Naive thymus-derived CD4-positive, alpha-beta T cell (primary cell): ENCODE data around the gene LYPD8. TPM values are rescaled to one million over a fixed set of nuclear protein-coding genes. Genes with fewer than 3 reads are reported as not detected.

Experiments
- ATAC-seq: fragments of 150-1000 bp; cut with Tn5 transposase; 2 replicates; pipeline ENCODE4 v1.10.0; 2021; ENCODE audit warnings: mild to moderate bottlenecking, moderate library complexity
- CTCF ChIA-PET: fragments of 350-600 bp; sonication (Branson Sonifier 250); formaldehyde crosslinking; loops from one replicate; lab custom pipeline; 2021; ENCODE audit warnings: antibody characterized with exemption; lab: Charles Lee
- POLR2A ChIA-PET: fragments of 350-600 bp; sonication (Branson Sonifier 250); formaldehyde crosslinking; loops from one replicate; lab custom pipeline; 2021; ENCODE audit warnings: antibody characterized with exemption, inconsistent platforms; lab: Charles Lee
- DNase-seq, 9 donors: peaks; one replicate each; pipeline versions ENCODE4 v3.0.0 to v3.0.0-alpha.2; 2020 to 2022; ENCODE audit warnings: mixed read lengths in 1 of 9
- H3K27ac ChIP-seq: one replicate; pipeline ENCODE4 v1.7.0; 2013; ENCODE audit warnings: mild to moderate bottlenecking, low read depth, low read length, moderate library complexity
- H3K27me3 ChIP-seq, 2 donors: one replicate each; pipeline ENCODE4 v1.7.0; 2013; ENCODE audit warnings: low read length in 2 of 2, mild to moderate bottlenecking in 2 of 2, moderate library complexity in 2 of 2; ENCODE audit not compliant: control insufficient read depth in 2 of 2, insufficient read depth in 2 of 2
- H3K36me3 ChIP-seq, 3 experiments: 1 replicate in 2 of 3; 2 replicates in 1 of 3; pipeline ENCODE4 v1.7.0; 2013; ENCODE audit warnings: low read length in 3 of 3, mild to moderate bottlenecking in 3 of 3, moderate library complexity in 1 of 3; ENCODE audit not compliant: insufficient read depth in 3 of 3, control insufficient read depth in 2 of 3
- H3K4me1 ChIP-seq, 2 donors: one replicate each; pipeline ENCODE4 v1.7.0; 2013; ENCODE audit warnings: low read length in 2 of 2, mild to moderate bottlenecking in 2 of 2, moderate library complexity in 1 of 2; ENCODE audit not compliant: control insufficient read depth in 2 of 2, insufficient read depth in 2 of 2
- H3K4me3 ChIP-seq: 2 replicates; pipeline ENCODE4 v1.7.0; 2013; ENCODE audit warnings: mild to moderate bottlenecking, low read length
- H3K9me3 ChIP-seq, 3 experiments: 1 replicate in 2 of 3; 2 replicates in 1 of 3; pipeline ENCODE4 v1.7.0; 2013; ENCODE audit warnings: low read length in 3 of 3; ENCODE audit not compliant: control insufficient read depth in 2 of 3
- H3K27ac Mint-ChIP-seq, 9 donors: one replicate each; pipeline ENCODE4 v1.8.0; 2020 to 2022; ENCODE audit warnings: mixed read lengths in 9 of 9, mild to moderate bottlenecking in 8 of 9, moderate library complexity in 5 of 9, inconsistent platforms in 2 of 9
- H3K27me3 Mint-ChIP-seq, 5 donors: one replicate each; pipeline ENCODE4 v1.8.0; 2021 to 2022; ENCODE audit warnings: mixed read lengths in 5 of 5, mild to moderate bottlenecking in 1 of 5
- H3K36me3 Mint-ChIP-seq, 5 donors: one replicate each; pipeline ENCODE4 v1.8.0; 2020 to 2022; ENCODE audit warnings: mixed read lengths in 5 of 5, mild to moderate bottlenecking in 3 of 5, inconsistent platforms in 1 of 5
- H3K4me1 Mint-ChIP-seq, 7 donors: one replicate each; pipeline ENCODE4 v1.8.0; 2020 to 2022; ENCODE audit warnings: mixed read lengths in 7 of 7, mild to moderate bottlenecking in 3 of 7, inconsistent platforms in 1 of 7
- H3K4me3 Mint-ChIP-seq, 10 donors: one replicate each; pipeline ENCODE4 v1.8.0; 2020 to 2022; ENCODE audit warnings: mild to moderate bottlenecking in 10 of 10, mixed read lengths in 10 of 10, moderate library complexity in 6 of 10, inconsistent platforms in 2 of 10
- H3K9me3 Mint-ChIP-seq, 11 donors: one replicate each; pipeline ENCODE4 v1.8.0; 2020 to 2022; ENCODE audit warnings: mixed read lengths in 11 of 11, mild to moderate bottlenecking in 4 of 11, inconsistent platforms in 1 of 11, moderate library complexity in 1 of 11
- intact Hi-C, 2 donors: fragments of 100-400 bp; cut with micrococcal nuclease; formaldehyde crosslinking; loops; one replicate each; pipeline ENCODE4 v1.15.1; 2023
- polyA plus RNA-seq, 2 donors: library from polyadenylated mRNA; unstranded; fragments of 300-500 nt; fragmentation: Illumina TruSeq; gene quantifications; one replicate each; pipeline ENCODE4 v1.2.3, GENCODE V29; 2021
- total RNA-seq, 6 experiments: library from RNA in 5 of 6; stranded (reverse) in 5 of 6; gene quantifications; 1 replicate in 5 of 6; 2 replicates in 1 of 6; pipeline ENCODE4 v1.2.3 and lab custom pipeline; 2021 to 2026

Gene LYPD8
- total and polyA plus RNA-seq, 7 experiments from 2014 or later, result not detected

GRCh38 chr1:248787430-248787829 is 31.9 kb upstream of the LYPD8 start:
- ChIA-PET POLR2A (no interaction called here), CTCF (no interaction called here)
- Histone ChIP-seq H3K4me3 (no peak overlapping the region), H3K36me3 (no peaks in the 10 kb centered on the region), H3K9me3 (no peaks in the 10 kb centered on the region), H3K27ac (no peak overlapping the region), H3K27me3 (no peaks in the 10 kb centered on the region), H3K4me1 (no peaks in the 10 kb centered on the region)
- no peak for DNase-seq
- Mint-ChIP-seq H3K9me3 (no peaks in the 10 kb centered on the region), H3K27ac (no peak overlapping the region), H3K36me3 (no peaks in the 10 kb centered on the region), H3K4me3 (no peak overlapping the region), H3K4me1 (no peaks in the 10 kb centered on the region), H3K27me3 (peaks cover 0 to 3% (median 0%) of the 10 kb centered on the region in 5 donors)
- no peak for ATAC-seq
- intact Hi-C loops, result no loop called here

DNA sequence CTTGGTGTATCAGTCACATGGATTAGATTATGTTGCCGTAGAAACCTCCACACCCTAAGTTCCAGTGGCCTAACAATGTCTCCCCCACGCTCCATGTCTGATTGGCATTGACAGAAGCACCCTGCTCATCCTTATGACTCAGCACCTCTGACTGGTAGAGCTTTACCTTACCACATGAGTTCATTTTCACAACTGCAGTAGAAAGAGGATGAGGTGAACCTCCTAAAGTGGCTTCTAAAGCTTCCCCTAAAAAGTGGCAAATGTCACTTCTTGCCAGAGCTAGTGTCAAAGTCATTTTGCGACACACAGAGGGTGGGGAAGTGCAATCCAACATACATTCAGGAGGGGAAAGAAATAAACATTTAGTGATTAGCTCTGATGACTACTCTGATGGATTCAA is 30.6 kb upstream of the LYPD8 start:
- Histone ChIP-seq H3K4me1 (no peaks in the 10 kb centered on the region), H3K36me3 (no peaks in the 10 kb centered on the region), H3K4me3 (no peak overlapping the region), H3K9me3 (no peaks in the 10 kb centered on the region), H3K27ac (no peak overlapping the region), H3K27me3 (no peaks in the 10 kb centered on the region)
- H3K36me3 Mint-ChIP-seq, result peaks cover 0 to 5% (median 0%) of the 10 kb centered on the region in 5 donors
- peaks cover 0 to 7% (median 5%) of the 10 kb centered on the region in 11 donors for H3K9me3 Mint-ChIP-seq
- H3K4me1 Mint-ChIP-seq, result no peaks in the 10 kb centered on the region
- H3K27ac Mint-ChIP-seq, result no peak overlapping the region
- H3K4me3 Mint-ChIP-seq, result no peak overlapping the region
- intact Hi-C loops, result no loop called here
- H3K27me3 Mint-ChIP-seq, result peaks cover 0 to 12% (median 6%) of the 10 kb centered on the region in 5 donors
- ChIA-PET POLR2A (no interaction called here), CTCF (no interaction called here)
- ATAC-seq (peak; percentile 66), DNase-seq (no peak)

- H3K4me3 Mint-ChIP-seq, result no peak overlapping the region
- no peaks in the 10 kb centered on the region for H3K4me1 ChIP-seq
- peak overlapping the region in 1 of 9 donors; percentile 3 for H3K27ac Mint-ChIP-seq
- H3K36me3 Mint-ChIP-seq, result peaks cover 0 to 6% (median 0%) of the 10 kb centered on the region in 5 donors
- H3K4me3 ChIP-seq, result no peak overlapping the region
- peaks cover 0 to 22% (median 6%) of the 10 kb centered on the region in 5 donors for H3K27me3 Mint-ChIP-seq
- H3K36me3 ChIP-seq, result no peaks in the 10 kb centered on the region
- H3K27me3 ChIP-seq, result no peaks in the 10 kb centered on the region
- ChIA-PET POLR2A (no interaction called here), CTCF (no interaction called here)
- no peaks in the 10 kb centered on the region for H3K9me3 ChIP-seq
- intact Hi-C loops, result no loop called here
- DNase-seq (no peak), ATAC-seq (no peak)
- H3K27ac ChIP-seq, result no peak overlapping the region
- no peaks in the 10 kb centered on the region for H3K4me1 Mint-ChIP-seq
- H3K9me3 Mint-ChIP-seq, result peaks cover 0 to 28% (median 9%) of the 10 kb centered on the region in 11 donors
Observed at GRCh38 chr1:248783367-248783766, 27.8 kb upstream of the LYPD8 start.

DNA sequence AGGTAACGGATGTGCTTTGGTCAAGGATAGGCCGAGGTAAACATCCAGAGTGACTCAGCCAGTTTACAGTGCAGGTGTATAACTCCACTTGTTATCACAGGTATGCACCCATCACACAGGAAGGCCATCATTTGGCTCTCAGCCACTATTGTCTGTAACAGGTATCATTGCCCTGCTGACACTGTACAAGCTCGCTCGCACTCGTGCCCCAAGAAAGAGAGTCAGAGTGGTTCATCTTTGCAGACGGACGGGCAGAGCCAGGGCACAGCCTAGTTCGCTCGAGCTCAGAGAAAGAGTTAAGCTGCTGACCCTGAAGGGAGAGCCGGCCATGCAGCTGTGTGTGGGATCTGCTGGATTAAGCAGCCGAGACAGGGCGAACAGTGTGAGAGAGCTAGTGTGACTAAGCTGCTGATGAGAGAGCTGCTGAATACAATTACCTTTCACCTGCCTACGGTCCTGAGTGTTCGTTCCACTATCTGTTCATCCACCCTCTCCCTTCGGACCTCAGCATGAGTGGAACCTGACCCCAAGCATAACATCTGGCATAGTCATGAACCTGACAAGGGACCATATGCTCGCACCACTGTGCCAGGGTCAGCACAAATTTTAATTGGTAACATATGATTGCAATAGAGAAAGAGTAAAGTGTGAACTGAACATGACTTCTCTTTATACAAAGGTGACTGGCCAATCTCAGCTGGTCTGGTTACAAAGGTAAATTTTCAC is 27.0 kb upstream of the LYPD8 start:
- ATAC-seq (no peak), DNase-seq (no peak)
- Histone ChIP-seq H3K27me3 (no peaks in the 10 kb centered on the region), H3K4me3 (no peak overlapping the region), H3K9me3 (no peaks in the 10 kb centered on the region), H3K27ac (no peak overlapping the region), H3K4me1 (no peaks in the 10 kb centered on the region), H3K36me3 (no peaks in the 10 kb centered on the region)
- Mint-ChIP-seq H3K9me3 (peaks cover 0 to 33% (median 11%) of the 10 kb centered on the region in 11 donors), H3K27ac (no peak overlapping the region), H3K4me1 (no peaks in the 10 kb centered on the region), H3K36me3 (peaks cover 0 to 6% (median 0%) of the 10 kb centered on the region in 5 donors), H3K4me3 (no peak overlapping the region), H3K27me3 (peaks cover 0 to 22% (median 6%) of the 10 kb centered on the region in 5 donors)
- ChIA-PET POLR2A (no interaction called here), CTCF (no interaction called here)
- intact Hi-C loops, result no loop called here

DNA sequence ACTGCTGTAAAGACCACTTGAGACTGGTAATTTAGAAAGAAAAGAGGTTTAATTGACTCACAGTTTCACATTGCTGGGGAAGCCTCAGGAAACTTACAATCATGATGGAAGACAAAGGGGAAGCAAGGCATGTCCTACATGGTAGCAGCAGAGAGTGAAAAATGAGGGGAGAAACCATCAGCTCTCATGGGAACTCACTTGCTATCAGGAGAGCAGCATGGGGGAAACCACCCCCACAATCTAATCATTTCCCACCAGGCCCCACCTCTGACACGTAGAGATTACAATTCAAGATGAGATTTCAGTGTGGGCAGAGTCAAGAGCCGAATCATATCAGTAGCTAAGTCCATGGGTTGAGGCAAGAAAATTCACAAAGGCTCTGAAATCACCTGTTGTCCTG is 23.8 kb upstream of the LYPD8 start:
- Mint-ChIP-seq H3K36me3 (peaks cover 0 to 11% (median 9%) of the 10 kb centered on the region in 5 donors), H3K4me3 (no peak overlapping the region), H3K27ac (no peak overlapping the region), H3K4me1 (no peaks in the 10 kb centered on the region), H3K9me3 (peaks cover 0 to 52% (median 22%) of the 10 kb centered on the region in 11 donors), H3K27me3 (peaks cover 0 to 31% (median 6%) of the 10 kb centered on the region in 5 donors)
- Histone ChIP-seq H3K27ac (no peak overlapping the region), H3K27me3 (no peaks in the 10 kb centered on the region), H3K36me3 (no peaks in the 10 kb centered on the region), H3K4me1 (no peaks in the 10 kb centered on the region), H3K4me3 (no peak overlapping the region), H3K9me3 (peaks cover 0 to 7% (median 0%) of the 10 kb centered on the region in 3 experiments)
- CTCF ChIA-PET, result interaction anchor here (0.7 kb wide), 1 partner anchor 18 kb away, joined by 3 read pairs; no protein-coding TSS in a partner anchor
- POLR2A ChIA-PET, result no interaction called here
- ATAC-seq (no peak), DNase-seq (no peak)
- intact Hi-C loops, result no loop called here

DNA sequence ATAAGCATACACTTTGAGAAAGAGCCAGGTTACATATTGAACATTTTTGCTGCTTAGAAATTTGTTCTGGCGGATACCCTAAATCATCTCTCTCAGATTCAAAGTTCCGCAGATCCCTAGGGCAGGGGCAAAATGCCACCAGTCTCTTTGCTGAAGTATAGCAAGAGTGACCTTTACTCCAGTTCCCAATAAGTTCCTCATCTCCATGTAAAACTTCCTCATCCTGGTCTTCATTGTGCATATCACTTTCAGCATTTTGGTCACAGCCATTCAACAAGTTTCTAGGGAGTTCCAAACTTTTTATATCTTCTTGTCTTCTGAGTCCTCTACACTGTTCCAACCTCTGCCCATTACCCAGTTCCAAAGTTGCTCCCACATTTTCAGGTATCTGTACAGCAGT is 23.3 kb upstream of the LYPD8 start:
- no peaks in the 10 kb centered on the region for H3K27me3 ChIP-seq
- H3K27me3 Mint-ChIP-seq, result peaks cover 0 to 31% (median 6%) of the 10 kb centered on the region in 5 donors
- H3K4me3 ChIP-seq, result no peak overlapping the region
- H3K4me1 ChIP-seq, result no peaks in the 10 kb centered on the region
- no peak overlapping the region for H3K4me3 Mint-ChIP-seq
- intact Hi-C loops, result no loop called here
- H3K36me3 Mint-ChIP-seq, result peaks cover 0 to 11% (median 9%) of the 10 kb centered on the region in 5 donors
- peaks cover 0 to 52% (median 22%) of the 10 kb centered on the region in 11 donors for H3K9me3 Mint-ChIP-seq
- CTCF ChIA-PET, result no interaction called here
- no peak overlapping the region for H3K27ac Mint-ChIP-seq
- ATAC-seq, result no peak
- H3K36me3 ChIP-seq, result no peaks in the 10 kb centered on the region
- no peak for DNase-seq
- POLR2A ChIA-PET, result no interaction called here
- peaks cover 0 to 7% (median 0%) of the 10 kb centered on the region in 3 experiments for H3K9me3 ChIP-seq
- H3K27ac ChIP-seq, result no peak overlapping the region
- no peaks in the 10 kb centered on the region for H3K4me1 Mint-ChIP-seq

DNA sequence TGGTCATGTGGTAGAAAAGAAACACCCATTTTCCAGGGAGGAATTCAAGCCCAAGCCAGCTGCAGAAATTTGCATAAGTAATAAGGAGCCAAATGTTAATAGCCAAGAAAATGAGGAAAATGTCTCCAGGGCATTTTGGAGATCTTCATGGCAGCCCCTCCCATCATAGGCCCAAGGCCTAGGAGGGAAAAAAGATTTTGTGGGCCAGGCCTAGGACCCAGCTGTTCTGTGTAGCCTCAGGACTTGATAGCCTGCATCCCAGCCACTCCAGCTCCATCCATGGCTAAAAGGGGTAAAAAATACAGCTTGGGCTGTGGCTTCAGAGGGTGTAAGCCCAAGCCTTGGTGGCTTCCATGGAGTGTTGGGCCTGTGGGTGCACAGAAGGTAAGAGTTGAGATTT is 21.4 kb upstream of the LYPD8 start:
- Histone ChIP-seq H3K27ac (no peak overlapping the region), H3K36me3 (no peaks in the 10 kb centered on the region), H3K4me3 (no peak overlapping the region), H3K27me3 (no peaks in the 10 kb centered on the region), H3K4me1 (no peaks in the 10 kb centered on the region), H3K9me3 (peaks cover 0 to 7% (median 0%) of the 10 kb centered on the region in 3 experiments)
- peaks cover 0 to 30% (median 6%) of the 10 kb centered on the region in 5 donors for H3K27me3 Mint-ChIP-seq
- ATAC-seq, result no peak
- intact Hi-C loops, result no loop called here
- no peak overlapping the region for H3K27ac Mint-ChIP-seq
- no peak overlapping the region for H3K4me3 Mint-ChIP-seq
- no peak for DNase-seq
- ChIA-PET POLR2A (no interaction called here), CTCF (no interaction called here)
- no peaks in the 10 kb centered on the region for H3K4me1 Mint-ChIP-seq
- H3K9me3 Mint-ChIP-seq, result peaks cover 0 to 52% (median 22%) of the 10 kb centered on the region in 11 donors
- peaks cover 0 to 11% (median 9%) of the 10 kb centered on the region in 5 donors for H3K36me3 Mint-ChIP-seq
